GM12891 (cell line): ENCODE results near the gene PNPO.

Experiments used
- DNase-seq: peaks from one replicate; pipeline ENCODE4 v3.0.0; 2011; ENCODE audit warnings: low spot score; ENCODE audit not compliant: insufficient read length
- FAIRE-seq: peaks from 2 replicates; lab custom pipeline; 2011; peaks lifted over from hg19 to GRCh38; lab: Jason Lieb, UNC
- PAX5 ChIP-seq: IDR thresholded peaks from 2 replicates; pipeline ENCODE4 v1.6.1; 2011; ENCODE audit warnings: low read length, moderate library complexity, mild to moderate bottlenecking; ENCODE audit not compliant: insufficient read depth, severe bottlenecking
- POLR2A ChIP-seq: IDR thresholded peaks from 2 replicates; pipeline ENCODE4 v1.6.1; 2011; ENCODE audit warnings: low read depth, low read length, control low read depth
- POLR2AphosphoS5 ChIP-seq: IDR thresholded peaks from 2 replicates; pipeline ENCODE4 v1.6.1; 2011; ENCODE audit warnings: low read depth, low read length, control low read depth
- POU2F2 ChIP-seq: IDR thresholded peaks from 2 replicates; pipeline ENCODE4 v1.6.1; 2011; ENCODE audit warnings: low read depth, mild to moderate bottlenecking, control low read depth, low read length, moderate library complexity
- SPI1 ChIP-seq: IDR thresholded peaks from 2 replicates; pipeline ENCODE4 v1.6.1; 2011; ENCODE audit warnings: low read depth, low read length, control low read depth
- TAF1 ChIP-seq: IDR thresholded peaks from 2 replicates; pipeline ENCODE4 v1.6.1; 2011; ENCODE audit warnings: low read depth, low read length, control low read depth

The PNPO gene

GRCh38 chr17:47949197-47949759 lies 7.9 kb downstream of the PNPO start:
- DNase-seq (peak; percentile 51), FAIRE-seq (peak; percentile 89)
- TF ChIP-seq TAF1 = no peak
- TF ChIP-seq PAX5 = no peak
- peak; percentile 24; the same call in 1 of the 2 replicates for TF ChIP-seq SPI1
- no peak for TF ChIP-seq POLR2AphosphoS5
- TF ChIP-seq POU2F2 = 0 out of 2 replicates have a peak, but pooled peaks have one; percentile 6
- no peak for TF ChIP-seq POLR2A

GRCh38 chr17:47949946-47950345 lies 8.6 kb downstream of the PNPO start:
- DNase-seq (no peak), FAIRE-seq (peak; percentile 59)
- no peak for TF ChIP-seq SPI1
- no peak for TF ChIP-seq PAX5
- TF ChIP-seq POU2F2 = no peak
- no peak for TF ChIP-seq POLR2A
- TF ChIP-seq TAF1 = no peak
- TF ChIP-seq POLR2AphosphoS5 = no peak

- DNase-seq = no peak
- TF ChIP-seq TAF1 (no peak), POU2F2 (no peak), POLR2AphosphoS5 (no peak), SPI1 (no peak), POLR2A (no peak), PAX5 (no peak)
- no peak for FAIRE-seq
Observed at GRCh38 chr17:47950448-47950847, 9.1 kb downstream of the PNPO start.

- FAIRE-seq = no peak
- no peak for TF ChIP-seq POLR2A
- no peak for TF ChIP-seq SPI1
- no peak for TF ChIP-seq TAF1
- TF ChIP-seq PAX5 = no peak
- no peak for TF ChIP-seq POLR2AphosphoS5
- TF ChIP-seq POU2F2 = no peak
Observed at GRCh38 chr17:47952171-47953021, 11.0 kb downstream of the PNPO start.

GRCh38 chr17:47953909-47954308 lies 12.5 kb downstream of the PNPO start:
- FAIRE-seq = no peak
- DNase-seq = no peak
- TF ChIP-seq SPI1 (no peak), POLR2AphosphoS5 (no peak), PAX5 (no peak), POLR2A (no peak), POU2F2 (no peak), TAF1 (no peak)

More at GRCh38 chr17:47952171-47953021, 11.0 kb downstream of the PNPO start:
- DNase-seq = no peak

- TF ChIP-seq SPI1 (no peak), POLR2A (no peak)
- no peak for FAIRE-seq
- DNase-seq = no peak
Observed at GRCh38 chr17:47955497-47956461, 14.4 kb downstream of the PNPO start.

GRCh38 chr17:47956791-47957590 lies 15.6 kb downstream of the PNPO start:
- DNase-seq (no peak), FAIRE-seq (no peak)
- TF ChIP-seq TAF1 = no peak
- no peak for TF ChIP-seq POLR2AphosphoS5
- TF ChIP-seq PAX5 = no peak
- no peak for TF ChIP-seq SPI1
- no peak for TF ChIP-seq POU2F2
- no peak for TF ChIP-seq POLR2A

- no peak for FAIRE-seq
- DNase-seq = no peak
- TF ChIP-seq POU2F2 (no peak), PAX5 (no peak), POLR2AphosphoS5 (no peak), TAF1 (no peak), POLR2A (no peak), SPI1 (no peak)
Observed at GRCh38 chr17:47957591-47958490, 16.5 kb downstream of the PNPO start, which contains the start of gene PRR15L. Gene PRR15L (minus strand): TSS chr17:47957883. CDS start chr17:47953234, 4,649 bp downstream.
